Activated naive CD4-positive, alpha-beta T cell treated with anti-CD3 and anti-CD28 coated beads, Interleukin-2, amount 50 U/mL, for 16 hours (primary cell): ENCODE results near the gene ALAS1.

ENCODE experiments used
- DNase-seq: peaks from one replicate; pipeline ENCODE4 v3.0.0-alpha.2; 2020

Gene ALAS1

GRCh38 chr3:52202384-52203077 is 4.6 kb downstream of the ALAS1 start:
- no peak for DNase-seq

- no peak for DNase-seq
Observed at GRCh38 chr3:52203701-52204100, 5.7 kb downstream of the ALAS1 start.

- no peak for DNase-seq
Observed at GRCh38 chr3:52204337-52205073, 6.5 kb downstream of the ALAS1 start.

GRCh38 chr3:52205727-52206372 is 7.9 kb downstream of the ALAS1 start:
- no peak for DNase-seq

- no peak for DNase-seq
Observed at GRCh38 chr3:52208556-52208955, 10.6 kb downstream of the ALAS1 start.

GRCh38 chr3:52210037-52210436 is 12.1 kb downstream of the ALAS1 start:
- DNase-seq, result no peak

- no peak for DNase-seq
Observed at GRCh38 chr3:52210550-52211046, 12.6 kb downstream of the ALAS1 start.

- no peak for DNase-seq
Observed at GRCh38 chr3:52211268-52211891, 13.4 kb downstream of the ALAS1 start.

- DNase-seq, result no peak
Observed at GRCh38 chr3:52213005-52213404, 15.0 kb downstream of the ALAS1 start.

- DNase-seq, result no peak
Observed at GRCh38 chr3:52213901-52214300, 15.9 kb downstream of the ALAS1 start.

GRCh38 chr3:52215351-52215750 is 17.4 kb downstream of the ALAS1 start:
- no peak for DNase-seq

GRCh38 chr3:52216585-52217408 is 18.8 kb downstream of the ALAS1 start:
- DNase-seq, result peak; percentile 38

GRCh38 chr3:52217409-52217805 is 19.4 kb downstream of the ALAS1 start:
- DNase-seq, result no peak

- no peak for DNase-seq
Observed at GRCh38 chr3:52218026-52218425, 20.1 kb downstream of the ALAS1 start.

- DNase-seq, result no peak
Observed at GRCh38 chr3:52218454-52218853, 20.5 kb downstream of the ALAS1 start.

- DNase-seq, result no peak
Observed at GRCh38 chr3:52218937-52219650, 21.1 kb downstream of the ALAS1 start.

GRCh38 chr3:52220380-52221026 is 22.5 kb downstream of the ALAS1 start:
- DNase-seq, result peak; percentile 88

- no peak for DNase-seq
Observed at GRCh38 chr3:52221141-52221562, 23.2 kb downstream of the ALAS1 start.

GRCh38 chr3:52221563-52222318 is 23.8 kb downstream of the ALAS1 start:
- peak; percentile 58 for DNase-seq
